Nephron progenitor cell (in vitro differentiated cells): ENCODE measurements around the gene ZNF787.

ENCODE experiments used
- DNase-seq: peaks from one replicate; pipeline ENCODE4 v3.0.0; 2021
- H3K27ac Mint-ChIP-seq: 2 replicates; pipeline ENCODE4 v1.8.0; 2021; ENCODE audit warnings: mild to moderate bottlenecking, moderate library complexity, mixed read lengths
- H3K27me3 Mint-ChIP-seq: 2 replicates; pipeline ENCODE4 v1.8.0; 2021; ENCODE audit warnings: mild to moderate bottlenecking, low read depth, mixed read lengths; ENCODE audit not compliant: poor library complexity
- H3K36me3 Mint-ChIP-seq: 2 replicates; pipeline ENCODE4 v1.8.0; 2021; ENCODE audit warnings: low read depth, mixed read lengths
- H3K4me1 Mint-ChIP-seq: 2 replicates; pipeline ENCODE4 v1.8.0; 2021; ENCODE audit warnings: mixed read lengths
- H3K4me3 Mint-ChIP-seq: 2 replicates; pipeline ENCODE4 v1.8.0; 2021; ENCODE audit warnings: mild to moderate bottlenecking, moderate library complexity, mixed read lengths
- H3K9me3 Mint-ChIP-seq: 2 replicates; pipeline ENCODE4 v1.8.0; 2021; ENCODE audit warnings: mild to moderate bottlenecking, moderate library complexity, mixed read lengths
- CTCF ChIP-seq: fragments of 200-600 bp; sonication (generic); IDR thresholded peaks from 2 replicates; pipeline ENCODE4 v1.5.0; 2021; ENCODE audit warnings: antibody characterized with exemption

ZNF787 gene

GRCh38 chr19:56092685-56093631 lies 28.1 kb downstream of the ZNF787 start:
- Mint-ChIP-seq H3K9me3 (peaks cover 38% of the 10 kb centered on the region), H3K4me1 (peaks cover 9% of the 10 kb centered on the region), H3K4me3 (no peak overlapping the region), H3K36me3 (peaks cover 76% of the 10 kb centered on the region), H3K27ac (peak overlapping the region; percentile 7), H3K27me3 (no peaks in the 10 kb centered on the region)
- no peak for TF ChIP-seq CTCF
- no peak for DNase-seq

GRCh38 chr19:56091751-56092546 lies 29.1 kb downstream of the ZNF787 start:
- H3K27ac Mint-ChIP-seq = no peak overlapping the region

GRCh38 chr19:56091066-56091490 lies 30.0 kb downstream of the ZNF787 start:
- Mint-ChIP-seq H3K4me3 (no peak overlapping the region), H3K36me3 (peaks cover 66% of the 10 kb centered on the region), H3K9me3 (peaks cover 38% of the 10 kb centered on the region), H3K27me3 (no peaks in the 10 kb centered on the region), H3K27ac (peak overlapping the region; percentile 80), H3K4me1 (peaks cover 12% of the 10 kb centered on the region)
- TF ChIP-seq CTCF = no peak
- no peak for DNase-seq

More at GRCh38 chr19:56091751-56092546, 29.1 kb downstream of the ZNF787 start:
- peaks cover 9% of the 10 kb centered on the region for H3K4me1 Mint-ChIP-seq
- no peaks in the 10 kb centered on the region for H3K27me3 Mint-ChIP-seq
- H3K9me3 Mint-ChIP-seq = peaks cover 38% of the 10 kb centered on the region
- DNase-seq = no peak
- H3K36me3 Mint-ChIP-seq = peaks cover 66% of the 10 kb centered on the region
- H3K4me3 Mint-ChIP-seq = no peak overlapping the region
- no peak for TF ChIP-seq CTCF

GRCh38 chr19:56089344-56089743 lies 31.8 kb downstream of the ZNF787 start:
- Mint-ChIP-seq H3K36me3 (peaks cover 50% of the 10 kb centered on the region), H3K4me1 (peaks cover 28% of the 10 kb centered on the region), H3K9me3 (peaks cover 22% of the 10 kb centered on the region), H3K27ac (peak overlapping the region; percentile 80), H3K27me3 (peaks cover 5% of the 10 kb centered on the region), H3K4me3 (no peak overlapping the region)
- DNase-seq = no peak
- no peak for TF ChIP-seq CTCF

- no peak for TF ChIP-seq CTCF
- Mint-ChIP-seq H3K27ac (no peak overlapping the region), H3K4me1 (peaks cover 28% of the 10 kb centered on the region), H3K36me3 (peaks cover 43% of the 10 kb centered on the region), H3K27me3 (peaks cover 5% of the 10 kb centered on the region), H3K4me3 (no peak overlapping the region), H3K9me3 (peaks cover 15% of the 10 kb centered on the region)
- DNase-seq = no peak
Measured at GRCh38 chr19:56088497-56089215, 32.4 kb downstream of the ZNF787 start.
